K562 (cell line): ENCODE measurements around the gene RWDD1. TPM values are rescaled to one million over a fixed set of nuclear protein-coding genes. Genes with fewer than 3 reads are reported as not detected.

Source experiments
- ASH1L ChIP-seq: fragments of 450-650 bp; IDR thresholded peaks from 2 replicates; pipeline ENCODE4 v1.6.1; 2018; ENCODE audit warnings: borderline replicate concordance, mild to moderate bottlenecking, low read depth; ENCODE audit not compliant: partially characterized antibody
- CAMTA2 ChIP-seq: fragments of 250-450 bp; sonication (Bioruptor Pico); conservative IDR thresholded peaks from 2 replicates; pipeline ENCODE4 v1.5.1; 2022
- FOXJ3 ChIP-seq: sonication (generic); formaldehyde crosslinking; IDR thresholded peaks from 2 replicates; pipeline ENCODE4 v1.4.0; 2020; ENCODE audit warnings: mild to moderate bottlenecking, missing genetic modification reagents
- GABPB1 ChIP-seq: sonication (generic); formaldehyde crosslinking; IDR thresholded peaks from 2 replicates; pipeline ENCODE4 v1.8.0; 2022; ENCODE audit warnings: mild to moderate bottlenecking, missing genetic modification reagents
- MXI1 ChIP-seq: IDR thresholded peaks from 2 replicates; pipeline ENCODE4 v1.6.1; 2011; ENCODE audit warnings: low read depth, mild to moderate bottlenecking, improper control_type of control experiment, low read length
- NR4A1 ChIP-seq, 2 experiments: fragments of 250-450 bp in 1 of 2; fragments of 450-650 bp in 1 of 2; sonication (Bioruptor Pico) in 1 of 2; IDR thresholded peaks; 2 replicates each; pipeline versions ENCODE4 v1.4.0 to v1.6.1; 2016 to 2020; ENCODE audit warnings: mild to moderate bottlenecking in 2 of 2, missing compliant biosample characterization in 1 of 2, missing genetic modification characterization in 1 of 2, moderate library complexity in 1 of 2
- SMC3 ChIP-seq: conservative IDR thresholded peaks from 2 replicates; pipeline ENCODE4 v1.6.1; 2011; ENCODE audit warnings: low read depth, low read length, improper control_type of control experiment; ENCODE audit not compliant: insufficient read depth
- SNRNP70 ChIP-seq: fragments of 200-400 bp; formaldehyde crosslinking; optimal IDR thresholded peaks from 2 replicates; pipeline ENCODE3; 2017; ENCODE audit warnings: low read depth, low read length
- TCFL5 ChIP-seq: fragments of 250-450 bp; sonication (Bioruptor Pico); conservative IDR thresholded peaks from 2 replicates; pipeline ENCODE4 v1.6.1; 2021; ENCODE audit warnings: mild to moderate bottlenecking, moderate library complexity, matching md5 sums
- ZC3H11A ChIP-seq: IDR thresholded peaks from 2 replicates; pipeline ENCODE4 v1.6.1; 2012; ENCODE audit warnings: low read depth, low read length, improper control_type of control experiment
- ZKSCAN3 ChIP-seq: fragments of 250-450 bp; sonication (Bioruptor Pico); IDR thresholded peaks from 2 replicates; pipeline ENCODE4 v1.4.0; 2020
- ZNF785 ChIP-seq: fragments of 250-450 bp; sonication (Bioruptor Pico); IDR thresholded peaks from 2 replicates; pipeline ENCODE4 v1.4.0; 2020; ENCODE audit warnings: mild to moderate bottlenecking
- polyA plus RNA-seq, 8 experiments: library from polyadenylated mRNA; depleted of rRNA in 4 of 8; stranded (reverse) in 5 of 8; unstranded in 3 of 8; fragments of >200 nt; fragmentation: Nextera tagmentation in 2 of 8; fragmentation: Illumina TruSeq in 1 of 8; extraction: Ambion mirVana in 2 of 8; extraction: Trizol in 1 of 8; gene quantifications; 2 replicates each; pipeline versions ENCODE4 v1.2.1 to v1.2.3, GENCODE V29; 2011 to 2014; ENCODE audit warnings: inconsistent platforms in 1 of 8, missing spikeins in 1 of 8
- total RNA-seq, 7 experiments: library from RNA; depleted of rRNA in 6 of 7; stranded (reverse); fragments of >200 nt in 6 of 7; fragmentation: Illumina TruSeq in 2 of 7; extraction: Trizol in 2 of 7; gene quantifications; 2 replicates each; pipeline versions ENCODE4 v1.2.1 to v1.2.3, GENCODE V29; 2011 to 2021; ENCODE audit warnings: low replicate concordance in 1 of 7
- TF ChIP-seq, protein P1 (sequence below): fragments of 450-650 bp; IDR thresholded peaks from 2 replicates; pipeline ENCODE4 v1.6.1; 2017; ENCODE audit warnings: antibody characterized with exemption, mild to moderate bottlenecking

Gene RWDD1
- total and polyA plus RNA-seq, 9 of the 15 experiments (the other 6 are each of a cell fraction or from before 2014, with no cell fraction given): 31.9 to 89.8 (median 48.7) TPM

DNA sequence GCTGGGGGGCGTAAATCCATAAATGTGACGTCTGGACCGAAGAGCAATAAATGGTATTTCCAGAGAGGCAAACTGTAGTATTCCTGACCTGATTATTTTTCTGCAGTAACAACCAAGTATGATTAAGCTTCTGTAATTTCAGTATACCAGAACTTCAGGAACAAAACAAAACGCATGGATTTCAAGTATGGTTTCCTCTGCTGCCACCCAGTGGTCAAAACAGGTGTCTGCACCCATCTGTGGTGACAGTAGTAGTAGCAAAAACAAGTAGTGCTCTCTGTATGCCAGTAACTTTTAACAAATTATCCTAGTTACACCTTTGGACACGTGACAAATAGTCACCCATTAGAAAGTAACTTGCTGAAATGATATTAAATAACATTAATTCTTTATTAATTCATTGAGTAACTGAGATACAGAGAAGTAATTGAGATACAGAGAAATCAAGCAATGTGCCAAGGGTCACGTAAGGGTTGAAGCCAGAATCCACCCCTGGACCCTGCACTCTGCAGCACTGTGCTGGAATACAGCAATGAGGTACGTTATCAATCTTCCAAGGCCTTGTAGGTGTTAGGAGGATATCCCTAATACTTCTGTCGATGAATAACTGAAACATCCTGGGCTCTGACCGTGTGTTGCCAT, 9.8 kb upstream of the RWDD1 start (continued):
- TF ChIP-seq ASH1L (no peak), SNRNP70 (no peak), SMC3 (peak; percentile 53; the same call in 1 of the 2 replicates), MXI1 (no peak), CAMTA2 (no peak), ZC3H11A (no peak), NR4A1 (CRISPR knock-in tag; IDR thresholded peaks at IDR 0.05) (no peak), NR4A1 (tag; IDR thresholded peaks at IDR 0.05) (no peak), GABPB1 (no peak), TCFL5 (CRISPR knock-in tag) (no peak), ZNF785 (CRISPR knock-in tag) (no peak), FOXJ3 (CRISPR knock-in tag) (no peak), ZKSCAN3 (CRISPR knock-in tag) (no peak)
- TF ChIP-seq, protein P1, sequence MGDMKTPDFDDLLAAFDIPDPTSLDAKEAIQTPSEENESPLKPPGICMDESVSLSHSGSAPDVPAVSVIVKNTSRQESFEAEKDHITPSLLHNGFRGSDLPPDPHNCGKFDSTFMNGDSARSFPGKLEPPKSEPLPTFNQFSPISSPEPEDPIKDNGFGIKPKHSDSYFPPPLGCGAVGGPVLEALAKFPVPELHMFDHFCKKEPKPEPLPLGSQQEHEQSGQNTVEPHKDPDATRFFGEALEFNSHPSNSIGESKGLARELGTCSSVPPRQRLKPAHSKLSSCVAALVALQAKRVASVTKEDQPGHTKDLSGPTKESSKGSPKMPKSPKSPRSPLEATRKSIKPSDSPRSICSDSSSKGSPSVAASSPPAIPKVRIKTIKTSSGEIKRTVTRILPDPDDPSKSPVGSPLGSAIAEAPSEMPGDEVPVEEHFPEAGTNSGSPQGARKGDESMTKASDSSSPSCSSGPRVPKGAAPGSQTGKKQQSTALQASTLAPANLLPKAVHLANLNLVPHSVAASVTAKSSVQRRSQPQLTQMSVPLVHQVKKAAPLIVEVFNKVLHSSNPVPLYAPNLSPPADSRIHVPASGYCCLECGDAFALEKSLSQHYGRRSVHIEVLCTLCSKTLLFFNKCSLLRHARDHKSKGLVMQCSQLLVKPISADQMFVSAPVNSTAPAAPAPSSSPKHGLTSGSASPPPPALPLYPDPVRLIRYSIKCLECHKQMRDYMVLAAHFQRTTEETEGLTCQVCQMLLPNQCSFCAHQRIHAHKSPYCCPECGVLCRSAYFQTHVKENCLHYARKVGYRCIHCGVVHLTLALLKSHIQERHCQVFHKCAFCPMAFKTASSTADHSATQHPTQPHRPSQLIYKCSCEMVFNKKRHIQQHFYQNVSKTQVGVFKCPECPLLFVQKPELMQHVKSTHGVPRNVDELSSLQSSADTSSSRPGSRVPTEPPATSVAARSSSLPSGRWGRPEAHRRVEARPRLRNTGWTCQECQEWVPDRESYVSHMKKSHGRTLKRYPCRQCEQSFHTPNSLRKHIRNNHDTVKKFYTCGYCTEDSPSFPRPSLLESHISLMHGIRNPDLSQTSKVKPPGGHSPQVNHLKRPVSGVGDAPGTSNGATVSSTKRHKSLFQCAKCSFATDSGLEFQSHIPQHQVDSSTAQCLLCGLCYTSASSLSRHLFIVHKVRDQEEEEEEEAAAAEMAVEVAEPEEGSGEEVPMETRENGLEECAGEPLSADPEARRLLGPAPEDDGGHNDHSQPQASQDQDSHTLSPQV: no peak
